A549 treated with Hydrocortisone at 1 μM for 4 hours (cell line): ENCODE data around the gene CHL1. TPM values are rescaled to one million over a fixed set of nuclear protein-coding genes. Genes with fewer than 3 reads are reported as not detected.

Experiments
- total RNA-seq: library from RNA; stranded (reverse); fragments of 200-300 nt; extraction: Qiagen RNA extraction; gene quantifications from 5 replicates; pipeline ENCODE4 v1.2.3, GENCODE V29; 2022

Gene CHL1, protein sequence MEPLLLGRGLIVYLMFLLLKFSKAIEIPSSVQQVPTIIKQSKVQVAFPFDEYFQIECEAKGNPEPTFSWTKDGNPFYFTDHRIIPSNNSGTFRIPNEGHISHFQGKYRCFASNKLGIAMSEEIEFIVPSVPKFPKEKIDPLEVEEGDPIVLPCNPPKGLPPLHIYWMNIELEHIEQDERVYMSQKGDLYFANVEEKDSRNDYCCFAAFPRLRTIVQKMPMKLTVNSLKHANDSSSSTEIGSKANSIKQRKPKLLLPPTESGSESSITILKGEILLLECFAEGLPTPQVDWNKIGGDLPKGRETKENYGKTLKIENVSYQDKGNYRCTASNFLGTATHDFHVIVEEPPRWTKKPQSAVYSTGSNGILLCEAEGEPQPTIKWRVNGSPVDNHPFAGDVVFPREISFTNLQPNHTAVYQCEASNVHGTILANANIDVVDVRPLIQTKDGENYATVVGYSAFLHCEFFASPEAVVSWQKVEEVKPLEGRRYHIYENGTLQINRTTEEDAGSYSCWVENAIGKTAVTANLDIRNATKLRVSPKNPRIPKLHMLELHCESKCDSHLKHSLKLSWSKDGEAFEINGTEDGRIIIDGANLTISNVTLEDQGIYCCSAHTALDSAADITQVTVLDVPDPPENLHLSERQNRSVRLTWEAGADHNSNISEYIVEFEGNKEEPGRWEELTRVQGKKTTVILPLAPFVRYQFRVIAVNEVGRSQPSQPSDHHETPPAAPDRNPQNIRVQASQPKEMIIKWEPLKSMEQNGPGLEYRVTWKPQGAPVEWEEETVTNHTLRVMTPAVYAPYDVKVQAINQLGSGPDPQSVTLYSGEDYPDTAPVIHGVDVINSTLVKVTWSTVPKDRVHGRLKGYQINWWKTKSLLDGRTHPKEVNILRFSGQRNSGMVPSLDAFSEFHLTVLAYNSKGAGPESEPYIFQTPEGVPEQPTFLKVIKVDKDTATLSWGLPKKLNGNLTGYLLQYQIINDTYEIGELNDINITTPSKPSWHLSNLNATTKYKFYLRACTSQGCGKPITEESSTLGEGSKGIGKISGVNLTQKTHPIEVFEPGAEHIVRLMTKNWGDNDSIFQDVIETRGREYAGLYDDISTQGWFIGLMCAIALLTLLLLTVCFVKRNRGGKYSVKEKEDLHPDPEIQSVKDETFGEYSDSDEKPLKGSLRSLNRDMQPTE (N-terminal part only)
- not detected in 5 replicates for total RNA-seq

GRCh38 chr3:196311-197148, at the start of gene CHL1:
Gene CHL1 (plus strand): TSS chr3:196763. CDS start chr3:319777, 123,014 bp downstream.

